GM10266 (cell line): ENCODE data around the gene PCCA.

ENCODE experiments used
- DNase-seq: peaks from one replicate; pipeline ENCODE4 v3.0.0; 2012; ENCODE audit errors: extremely low spot score
- TF ChIP-seq, protein P1 (sequence below): IDR thresholded peaks from 2 replicates; pipeline ENCODE4 v1.5.1; 2012; ENCODE audit warnings: mild to moderate bottlenecking, low read depth; ENCODE audit not compliant: control insufficient read depth, insufficient read depth; ENCODE audit errors: missing control alignments

Gene PCCA

DNA sequence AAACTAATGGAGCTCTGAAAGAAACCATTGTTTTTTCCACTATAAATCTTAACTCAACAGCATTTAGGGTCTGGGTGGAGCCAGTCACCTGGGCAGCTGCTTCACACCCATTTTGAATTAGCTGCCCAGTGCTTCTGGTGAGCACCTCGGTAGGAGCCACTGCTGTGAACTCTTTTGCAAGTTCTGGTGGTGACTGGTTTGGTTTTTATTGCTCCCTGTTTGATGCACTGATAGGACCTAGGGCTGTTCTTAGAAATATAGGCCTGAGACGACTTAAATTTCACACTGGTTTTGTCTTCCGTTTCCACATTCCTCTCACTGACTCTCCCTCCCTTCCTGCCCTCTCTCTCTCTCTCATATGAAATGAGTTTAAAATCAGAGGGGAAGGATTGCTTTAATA is 395.8 kb downstream of the PCCA start:
- TF ChIP-seq, protein P1, sequence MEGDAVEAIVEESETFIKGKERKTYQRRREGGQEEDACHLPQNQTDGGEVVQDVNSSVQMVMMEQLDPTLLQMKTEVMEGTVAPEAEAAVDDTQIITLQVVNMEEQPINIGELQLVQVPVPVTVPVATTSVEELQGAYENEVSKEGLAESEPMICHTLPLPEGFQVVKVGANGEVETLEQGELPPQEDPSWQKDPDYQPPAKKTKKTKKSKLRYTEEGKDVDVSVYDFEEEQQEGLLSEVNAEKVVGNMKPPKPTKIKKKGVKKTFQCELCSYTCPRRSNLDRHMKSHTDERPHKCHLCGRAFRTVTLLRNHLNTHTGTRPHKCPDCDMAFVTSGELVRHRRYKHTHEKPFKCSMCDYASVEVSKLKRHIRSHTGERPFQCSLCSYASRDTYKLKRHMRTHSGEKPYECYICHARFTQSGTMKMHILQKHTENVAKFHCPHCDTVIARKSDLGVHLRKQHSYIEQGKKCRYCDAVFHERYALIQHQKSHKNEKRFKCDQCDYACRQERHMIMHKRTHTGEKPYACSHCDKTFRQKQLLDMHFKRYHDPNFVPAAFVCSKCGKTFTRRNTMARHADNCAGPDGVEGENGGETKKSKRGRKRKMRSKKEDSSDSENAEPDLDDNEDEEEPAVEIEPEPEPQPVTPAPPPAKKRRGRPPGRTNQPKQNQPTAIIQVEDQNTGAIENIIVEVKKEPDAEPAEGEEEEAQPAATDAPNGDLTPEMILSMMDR, result no peak
- no peak for DNase-seq

DNA sequence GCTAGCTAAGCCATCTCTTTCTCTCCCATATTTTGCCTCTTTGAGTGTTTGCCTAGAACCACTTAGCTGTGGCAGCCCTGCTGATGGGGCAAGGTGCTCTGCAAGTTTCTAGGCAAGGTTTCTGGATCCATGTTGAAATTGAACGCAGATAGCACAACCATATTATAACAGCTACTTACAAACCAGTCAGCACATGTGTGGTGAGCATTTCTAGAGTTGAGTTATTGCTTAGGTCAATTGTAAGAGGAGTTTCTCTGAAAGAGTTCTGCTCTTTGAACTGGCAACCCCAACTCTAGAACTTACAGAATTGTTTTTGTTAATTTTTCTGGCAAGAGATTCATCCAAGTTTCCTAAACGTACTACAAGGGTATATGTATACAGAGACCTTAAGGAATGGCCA is 396.4 kb downstream of the PCCA start:
- TF ChIP-seq, protein P1, result no peak
- no peak for DNase-seq

DNA sequence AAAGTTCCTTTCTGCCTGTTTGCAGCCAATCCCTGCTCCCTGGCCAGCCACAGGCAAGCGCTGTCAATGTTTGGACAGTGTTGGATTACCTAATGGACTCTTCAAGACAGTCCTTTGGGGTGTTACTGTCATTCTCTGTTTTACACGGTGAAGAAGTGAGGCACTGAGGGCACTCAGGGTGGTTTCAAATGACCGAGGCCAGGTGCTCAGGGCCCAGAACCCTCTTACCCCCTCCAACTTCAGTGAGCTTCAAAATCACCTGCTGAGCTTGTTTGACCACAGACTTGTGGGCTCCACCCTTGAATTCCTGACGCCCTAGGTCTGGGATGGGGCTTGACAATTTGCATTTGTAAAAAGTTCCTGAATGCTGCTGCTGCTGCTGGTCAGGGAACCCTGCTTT is 401.8 kb downstream of the PCCA start:
- TF ChIP-seq, protein P1, result no peak
- no peak for DNase-seq

DNA sequence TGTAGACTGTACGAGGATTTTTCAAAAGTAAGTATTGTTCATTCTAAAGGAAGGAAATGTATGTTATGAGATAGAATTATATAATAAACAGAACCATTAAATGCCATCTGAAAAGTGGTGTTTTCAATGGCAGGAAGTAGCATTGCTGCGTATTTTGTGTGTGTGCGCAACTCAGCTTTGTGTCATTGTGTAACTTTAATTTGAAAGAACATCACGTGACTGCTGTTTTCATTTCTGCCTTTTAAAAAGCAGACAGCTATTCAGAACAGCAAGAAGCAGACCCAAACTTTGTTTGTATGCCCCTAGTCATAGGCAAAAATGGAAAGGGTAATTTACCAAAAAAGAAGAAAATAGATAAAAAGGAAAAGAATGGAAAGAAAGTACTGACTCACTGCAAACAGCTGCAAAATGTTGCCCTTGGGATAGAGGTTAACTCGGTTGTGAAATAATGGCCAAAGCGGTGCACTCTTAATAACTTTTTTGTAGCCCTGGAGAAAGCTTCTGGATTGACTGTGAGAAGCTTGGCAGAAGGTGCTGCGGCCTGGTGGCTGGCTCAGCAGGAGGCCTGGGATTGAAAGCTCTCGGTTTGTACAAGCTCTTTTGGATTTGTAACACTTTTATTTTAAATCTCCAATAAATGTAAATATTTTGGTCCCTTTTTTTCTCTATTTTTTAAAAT is 402.4 kb downstream of the PCCA start:
- TF ChIP-seq, protein P1, result no peak
- DNase-seq, result no peak

DNA sequence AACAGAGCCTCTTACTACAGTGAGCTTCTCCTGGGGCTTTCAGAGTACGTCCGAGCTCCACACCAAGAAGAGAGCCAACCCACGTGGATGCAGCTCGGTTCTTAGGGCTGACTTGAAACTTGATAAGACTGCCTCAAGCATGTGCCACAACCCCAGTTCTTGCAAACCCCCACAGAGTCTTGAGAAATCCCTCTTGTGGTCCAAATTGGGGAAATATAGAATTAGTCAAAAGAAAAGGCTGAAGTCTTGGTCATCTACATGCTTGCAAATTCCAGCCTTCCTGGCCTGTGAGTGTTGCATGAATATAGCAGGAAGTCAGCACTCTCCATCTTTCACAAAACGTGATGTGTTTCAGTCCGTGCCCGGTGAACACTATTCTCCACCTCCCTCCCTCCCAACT is 404.5 kb downstream of the PCCA start:
- TF ChIP-seq, protein P1, result no peak
- no peak for DNase-seq

DNA sequence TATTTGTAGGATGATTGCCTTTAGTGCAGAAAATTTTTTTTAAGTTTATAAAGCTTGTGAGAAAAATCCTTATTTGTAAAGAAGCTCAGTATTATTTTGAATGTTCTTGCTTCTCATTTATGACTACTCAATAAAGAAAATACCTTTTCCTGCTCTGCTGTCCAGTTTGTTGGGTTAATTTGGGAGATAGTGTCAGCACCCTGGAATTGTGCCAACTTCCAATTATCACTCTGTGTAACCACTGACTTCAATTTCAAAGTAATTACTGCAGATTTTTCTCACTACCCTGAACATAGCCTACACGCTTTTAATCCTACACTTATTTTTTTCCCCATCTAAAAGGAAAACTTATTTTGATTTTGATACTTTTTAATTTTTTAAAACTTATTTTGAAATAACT is 406.6 kb downstream of the PCCA start:
- DNase-seq, result no peak
- TF ChIP-seq, protein P1, result no peak

DNA sequence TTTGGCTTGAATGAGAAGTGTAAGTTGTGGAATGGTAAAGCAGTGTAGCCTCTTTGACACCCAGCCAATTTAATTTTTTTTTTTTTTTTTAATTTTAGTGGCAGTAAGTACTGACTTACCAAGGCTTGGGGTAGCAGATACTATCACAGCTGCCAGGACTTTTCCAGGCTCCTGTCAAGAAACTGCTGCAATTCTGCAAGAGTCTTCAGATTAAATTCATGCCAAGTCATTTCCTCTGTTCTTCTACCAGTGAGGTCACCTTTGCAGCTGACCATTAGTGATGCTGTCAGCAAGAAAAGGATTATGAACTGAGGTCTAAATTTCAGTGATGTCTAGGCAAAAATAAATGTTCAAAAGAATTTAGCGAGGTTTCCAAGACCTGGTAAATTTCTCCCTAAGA is 408.5 kb downstream of the PCCA start:
- DNase-seq, result no peak
- TF ChIP-seq, protein P1, result no peak
